Mammary epithelial cell (primary cell): ENCODE results near the gene CHSY1.

ENCODE experiments used
- CTCF ChIP-seq, 2 donors: IDR thresholded peaks in 1 of 2; conservative IDR thresholded peaks in 1 of 2; 2 replicates each; pipeline ENCODE4 v1.5.1; 2011 to 2012; ENCODE audit warnings: inconsistent platforms in 2 of 2, low read length in 2 of 2, mild to moderate bottlenecking in 2 of 2, control low read depth in 1 of 2, low read depth in 1 of 2; ENCODE audit not compliant: insufficient read depth in 1 of 2; ENCODE audit errors: extremely low read depth in 1 of 2
- EZH2 ChIP-seq: IDR thresholded peaks from 2 replicates; pipeline ENCODE4 v1.6.1; 2012; ENCODE audit warnings: low read length, inconsistent platforms, borderline replicate concordance

GRCh38 chr15:101179341-101180153, 72.3 kb downstream of the CHSY1 start:
- TF ChIP-seq CTCF (conservative IDR thresholded peaks at IDR 0.05 in 1 of 2, IDR thresholded peaks at IDR 0.05 in 1 of 2; ENCODE audit: extremely low read depth in 1 of 2, insufficient read depth in 1 of 2, low read depth in 1 of 2, low read length in 2 of 2): no peak
- no peak for TF ChIP-seq EZH2
